Pancreas (tissue), 10 donors: ENCODE results near the gene USB1. TPM values are rescaled to one million over a fixed set of nuclear protein-coding genes. Genes with fewer than 3 reads are reported as not detected.
A peak's percentile ranks its signal among the peaks of the same experiment; 100 is the strongest.

Experiments
- ATAC-seq, 4 donors: fragments of 200-7000 bp; cut with Tn5 transposase; one replicate each; pipeline versions ENCODE4 v1.8.0 to v1.9.1; 2020; ENCODE audit warnings: mild to moderate bottlenecking in 4 of 4, moderate library complexity in 4 of 4
- DNase-seq, 6 donors: peaks; one replicate each; pipeline ENCODE4 v3.0.0-alpha.2; 2020
- FAIRE-seq: peaks from 2 replicates; lab custom pipeline; 2012; peaks lifted over from hg19 to GRCh38; lab: Jason Lieb, UNC
- H3K27ac ChIP-seq, 4 donors: fragments of 200-600 bp; sonication (generic); 1 replicate in 3 of 4; 2 replicates in 1 of 4; pipeline versions ENCODE4 v1.5.0 to v1.8.0; 2020
- H3K27me3 ChIP-seq, 4 donors: fragments of 200-600 bp; one replicate each; pipeline ENCODE4 v1.8.0; 2021
- H3K36me3 ChIP-seq, 3 donors: fragments of 200-600 bp; sonication (generic) in 1 of 3; one replicate each; pipeline versions ENCODE4 v1.5.0 to v1.8.0; 2020 to 2021
- H3K4me1 ChIP-seq, 3 donors: fragments of 200-600 bp; one replicate each; pipeline ENCODE4 v1.8.0; 2021
- H3K4me3 ChIP-seq, 4 donors: fragments of 200-600 bp; sonication (generic) in 2 of 4; one replicate each; pipeline versions ENCODE4 v1.5.0 to v1.8.0; 2020 to 2021
- H3K9me3 ChIP-seq, 4 donors: fragments of 200-600 bp; one replicate each; pipeline ENCODE4 v1.8.0; 2021
- CTCF ChIP-seq, 4 donors: fragments of 200-600 bp; sonication (generic) in 3 of 4; IDR thresholded peaks; one replicate each; pipeline versions ENCODE4 v1.5.0 to v1.8.0; 2021; ENCODE audit warnings: antibody characterized with exemption in 4 of 4
- WGBS, 2 donors: extraction: QIAGEN DNeasy Blood & Tissue Kit; methylation state at CpG; one replicate each; pipeline ENCODE4 v1.1.7; 2013; 5-methylcytosine and 5-hydroxymethylcytosine counted together
- intact Hi-C, 3 donors: fragments of 100-400 bp; cut with DNase I; formaldehyde crosslinking; loops; one replicate each; pipeline versions ENCODE4 v1.11.1 to v1.14.2; 2022
- polyA plus RNA-seq, 2 donors: library from polyadenylated mRNA; stranded (reverse); fragments of 200-250 nt; gene quantifications; one replicate each; pipeline ENCODE4 v1.2.3, GENCODE V29; 2013
- total RNA-seq, 6 donors: library from RNA; stranded (reverse); fragmentation: NEBNext Ultra II Directional in 4 of 6; extraction: Animal tissue kit (Norgen Biotek cat#: 25700) in 4 of 6; gene quantifications; one replicate each; pipeline versions ENCODE4 v1.2.1 to v1.2.4, GENCODE V29; 2021 to 2023
- donor health status: healthy with polysubstance abuse.
- donor health status: DM: no; HTN: no; CAD: no; lungs with moderate emphysema.
- donor health status: DM: no; HTN: no; CAD: no.
- donor health status: control.
- donor health status: control.
- donor health status: Bipolar disorder and iron deficiency.
- donor health status: DM: yes; HTN: yes; CAD: no.
- donor health status: DM: no; HTN: no; CAD: no.
- donor health status: DM: no; HTN: no; CAD: no.
- donor health status: DM: yes; HTN: yes; CAD: no.

USB1 gene
- total and polyA plus RNA-seq, 8 donors = 13.5 to 23.6 (median 17.7) TPM

GRCh38 chr16:58039829-58040495 lies 38.8 kb downstream of the USB1 start:
- intact Hi-C loops = no loop called here
- ATAC-seq (no peak), FAIRE-seq (no peak), DNase-seq (peak in 1 of 6 donors; percentile 71)
- Histone ChIP-seq H3K4me1 (no peaks in the 10 kb centered on the region), H3K27ac (no peak overlapping the region), H3K4me3 (no peak overlapping the region), H3K36me3 (peaks cover 0 to 44% (median 19%) of the 10 kb centered on the region in 3 donors), H3K27me3 (no peaks in the 10 kb centered on the region), H3K9me3 (no peaks in the 10 kb centered on the region)
- 93 to 95% methylated on average over 26 of the region's 26 CpGs for WGBS, 2 donors
- no peak for TF ChIP-seq CTCF (IDR thresholded peaks at IDR 0.05)

- 95 to 97% methylated on average over 12 of the region's 12 CpGs for WGBS, 2 donors
- intact Hi-C loops = no loop called here
- no peak overlapping the region for H3K27ac ChIP-seq
- no peak for FAIRE-seq
- H3K4me3 ChIP-seq = no peak overlapping the region
- H3K9me3 ChIP-seq = no peaks in the 10 kb centered on the region
- no peak for DNase-seq
- no peak for ATAC-seq
- H3K27me3 ChIP-seq = no peaks in the 10 kb centered on the region
- TF ChIP-seq CTCF (IDR thresholded peaks at IDR 0.05) = no peak
- no peaks in the 10 kb centered on the region for H3K4me1 ChIP-seq
- peaks cover 0 to 44% (median 19%) of the 10 kb centered on the region in 3 donors for H3K36me3 ChIP-seq
Observed at GRCh38 chr16:58040496-58040846, 39.3 kb downstream of the USB1 start.

GRCh38 chr16:58040945-58041627 lies 39.9 kb downstream of the USB1 start:
- H3K27ac ChIP-seq = no peak overlapping the region

GRCh38 chr16:58041628-58041955 lies 40.4 kb downstream of the USB1 start:
- H3K4me1 ChIP-seq = no peaks in the 10 kb centered on the region
- no peak overlapping the region for H3K4me3 ChIP-seq
- H3K9me3 ChIP-seq = no peaks in the 10 kb centered on the region
- 93 to 99% methylated on average over 12 to 18 of the region's 18 CpGs for WGBS, 2 donors
- no peak for TF ChIP-seq CTCF (IDR thresholded peaks at IDR 0.05)
- intact Hi-C loops = no loop called here
- no peaks in the 10 kb centered on the region for H3K27me3 ChIP-seq
- H3K36me3 ChIP-seq = peaks cover 0 to 44% (median 19%) of the 10 kb centered on the region in 3 donors
- FAIRE-seq = no peak
- H3K27ac ChIP-seq = no peak overlapping the region
- peak in 1 of 6 donors; percentile 75 for DNase-seq
- ATAC-seq = no peak

More at GRCh38 chr16:58040945-58041627, 39.9 kb downstream of the USB1 start:
- peaks cover 0 to 44% (median 19%) of the 10 kb centered on the region in 3 donors for H3K36me3 ChIP-seq
- ATAC-seq (no peak), FAIRE-seq (no peak), DNase-seq (peak in 1 of 6 donors; percentile 65)
- no peak overlapping the region for H3K4me3 ChIP-seq
- TF ChIP-seq CTCF (IDR thresholded peaks at IDR 0.05) = no peak
- intact Hi-C loops = no loop called here
- H3K27me3 ChIP-seq = no peaks in the 10 kb centered on the region
- no peaks in the 10 kb centered on the region for H3K9me3 ChIP-seq
- WGBS, 2 donors = 83 to 87% methylated on average over 14 of the region's 14 CpGs
- H3K4me1 ChIP-seq = no peaks in the 10 kb centered on the region
